NT2/D1 (cell line): ENCODE measurements around the gene HTR7.
"Not testable (repeated sequence)": the region's sequence is repeated elsewhere in the genome, so short reads cannot be mapped to it uniquely, and the experiment has no call there.

Experiments used
- DNase-seq: peaks from one replicate; pipeline ENCODE4 v3.0.0-alpha.2; 2011; ENCODE audit warnings: low read depth, low spot score
- H3K27me3 ChIP-seq: 2 replicates; pipeline ENCODE4 v1.6.0; 2011; ENCODE audit warnings: mild to moderate bottlenecking; ENCODE audit not compliant: insufficient read length, insufficient read depth
- H3K36me3 ChIP-seq: 2 replicates; pipeline ENCODE4 v1.6.1; 2011; ENCODE audit warnings: mild to moderate bottlenecking, low read length, mixed read lengths; ENCODE audit not compliant: insufficient read depth, insufficient read length
- H3K4me1 ChIP-seq: 2 replicates; pipeline ENCODE4 v1.5.1; 2011; ENCODE audit not compliant: insufficient read depth, insufficient read length
- H3K4me3 ChIP-seq: 2 replicates; pipeline ENCODE4 v1.5.1; 2011; ENCODE audit warnings: low read depth; ENCODE audit not compliant: insufficient read length
- H3K9ac ChIP-seq: 2 replicates; pipeline ENCODE4 v1.6.0; 2011; ENCODE audit warnings: low read depth; ENCODE audit not compliant: insufficient read length
- H3K9me3 ChIP-seq: 2 replicates; pipeline ENCODE4 v1.5.1; 2011; ENCODE audit warnings: mild to moderate bottlenecking, low read length; ENCODE audit not compliant: insufficient read depth
- SUZ12 ChIP-seq: IDR thresholded peaks from 2 replicates; pipeline ENCODE4 v1.6.1; 2011; ENCODE audit not compliant: insufficient read length, insufficient read depth; ENCODE audit errors: extremely low read depth
- YY1 ChIP-seq: IDR thresholded peaks from 2 replicates; pipeline ENCODE4 v1.6.1; 2011; ENCODE audit not compliant: insufficient read length, insufficient read depth
- ZNF274 ChIP-seq: IDR thresholded peaks from 2 replicates; pipeline ENCODE4 v1.6.1; 2011; ENCODE audit warnings: mild to moderate bottlenecking, low read depth, low read length

The HTR7 gene

DNA sequence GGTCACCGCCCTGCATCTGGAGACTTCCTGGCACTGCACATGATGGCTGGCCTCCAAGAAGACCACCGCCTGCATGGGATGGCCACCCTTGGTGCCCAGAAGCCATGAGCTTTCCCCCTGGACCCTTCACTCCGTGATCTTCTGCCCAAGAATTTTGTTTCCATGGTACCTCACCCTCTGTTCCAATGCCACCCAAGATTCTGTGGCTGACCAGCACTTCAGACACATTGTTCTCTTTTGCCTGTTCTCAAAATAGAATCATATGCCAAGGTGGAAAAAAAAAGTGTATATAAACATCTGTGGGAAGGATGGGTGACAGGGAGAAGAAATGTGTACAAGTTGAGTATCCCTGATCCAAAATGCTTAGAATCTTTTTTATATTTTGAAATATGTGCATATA is 12.1 kb downstream of the HTR7 start:
- no peak overlapping the region for H3K4me3 ChIP-seq
- no peaks in the 10 kb centered on the region for H3K27me3 ChIP-seq
- DNase-seq: no peak
- H3K4me1 ChIP-seq: no peaks in the 10 kb centered on the region
- no peak overlapping the region for H3K9ac ChIP-seq
- peaks cover 15% of the 10 kb centered on the region for H3K9me3 ChIP-seq
- H3K36me3 ChIP-seq: no peaks in the 10 kb centered on the region
- TF ChIP-seq SUZ12: no peak
- TF ChIP-seq ZNF274: no peak
- no peak for TF ChIP-seq YY1

DNA sequence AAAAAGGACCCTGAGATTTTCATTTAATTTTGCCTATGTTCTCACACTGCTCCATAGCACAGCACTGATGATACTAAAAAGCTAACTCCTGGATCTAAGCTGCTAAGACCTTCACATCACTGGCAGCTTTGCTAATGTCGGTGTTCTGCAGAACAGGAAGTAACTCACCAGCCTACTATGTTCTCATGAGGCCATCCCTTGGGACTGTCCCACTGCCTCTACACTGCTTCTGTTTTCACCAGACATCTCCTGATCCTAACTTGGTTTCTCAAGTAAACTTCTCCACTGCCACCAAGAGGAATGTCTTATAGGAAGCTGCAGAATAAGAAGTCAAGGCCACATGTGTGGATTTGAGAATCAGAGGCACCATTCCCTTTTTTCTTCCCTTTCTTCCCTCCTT is 15.1 kb downstream of the HTR7 start:
- no peak for TF ChIP-seq SUZ12
- TF ChIP-seq YY1: no peak
- no peak for TF ChIP-seq ZNF274
- no peak for DNase-seq
- H3K27me3 ChIP-seq: no peaks in the 10 kb centered on the region
- H3K4me1 ChIP-seq: no peaks in the 10 kb centered on the region
- H3K9me3 ChIP-seq: no peaks in the 10 kb centered on the region
- H3K9ac ChIP-seq: no peak overlapping the region
- no peak overlapping the region for H3K4me3 ChIP-seq
- no peaks in the 10 kb centered on the region for H3K36me3 ChIP-seq

DNA sequence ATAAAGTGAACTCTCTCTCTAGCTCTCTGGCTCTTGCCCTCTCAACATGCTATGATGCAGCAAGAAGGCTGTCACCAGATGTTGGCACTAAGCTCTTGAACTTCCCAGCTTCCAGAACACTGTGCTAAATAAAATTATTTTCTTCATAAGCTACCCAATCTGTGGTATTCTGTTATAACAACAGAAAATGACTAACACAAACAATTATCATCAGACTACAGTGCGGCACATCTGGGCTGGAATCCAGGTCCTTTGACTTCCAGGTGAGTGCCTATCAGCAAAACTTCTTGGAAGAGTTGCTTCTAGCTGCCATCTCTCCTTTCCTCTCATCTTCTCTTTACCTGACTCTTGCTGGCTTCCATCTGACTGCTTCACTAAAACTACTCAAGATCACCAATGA is 20.4 kb downstream of the HTR7 start:
- no peaks in the 10 kb centered on the region for H3K4me1 ChIP-seq
- H3K4me3 ChIP-seq: no peak overlapping the region
- no peak for DNase-seq
- TF ChIP-seq YY1 (no peak), ZNF274 (no peak), SUZ12 (no peak)
- H3K36me3 ChIP-seq: no peaks in the 10 kb centered on the region
- H3K9me3 ChIP-seq: peaks cover 6% of the 10 kb centered on the region; the same call in 1 of the 2 replicates
- no peaks in the 10 kb centered on the region for H3K27me3 ChIP-seq
- H3K9ac ChIP-seq: no peak overlapping the region

DNA sequence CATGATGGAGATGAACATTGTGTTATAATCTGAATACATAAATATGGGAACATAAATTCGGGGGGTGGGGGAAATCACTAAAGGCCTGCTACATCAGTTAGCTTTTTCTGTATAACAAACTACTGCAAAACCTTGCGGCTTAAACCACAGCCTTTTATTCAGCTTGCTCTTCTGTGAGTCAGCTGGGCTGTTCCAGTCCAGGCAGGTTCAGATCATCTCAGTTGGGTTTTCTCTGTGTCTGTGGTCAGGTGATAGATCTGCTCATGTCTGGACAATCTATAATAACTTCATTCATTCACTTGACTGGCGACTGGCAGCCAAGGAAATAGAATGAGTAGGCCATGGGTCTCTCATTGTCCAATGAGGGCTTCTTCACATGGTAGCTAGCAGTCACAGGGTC is 23.5 kb downstream of the HTR7 start:
- no peak overlapping the region for H3K4me3 ChIP-seq
- H3K9ac ChIP-seq: no peak overlapping the region
- no peaks in the 10 kb centered on the region for H3K4me1 ChIP-seq
- no peaks in the 10 kb centered on the region for H3K27me3 ChIP-seq
- no peaks in the 10 kb centered on the region for H3K36me3 ChIP-seq
- peaks cover 11% of the 10 kb centered on the region; the same call in 1 of the 2 replicates for H3K9me3 ChIP-seq
- DNase-seq: no peak
- TF ChIP-seq SUZ12: no peak
- no peak for TF ChIP-seq ZNF274
- TF ChIP-seq YY1: no peak

DNA sequence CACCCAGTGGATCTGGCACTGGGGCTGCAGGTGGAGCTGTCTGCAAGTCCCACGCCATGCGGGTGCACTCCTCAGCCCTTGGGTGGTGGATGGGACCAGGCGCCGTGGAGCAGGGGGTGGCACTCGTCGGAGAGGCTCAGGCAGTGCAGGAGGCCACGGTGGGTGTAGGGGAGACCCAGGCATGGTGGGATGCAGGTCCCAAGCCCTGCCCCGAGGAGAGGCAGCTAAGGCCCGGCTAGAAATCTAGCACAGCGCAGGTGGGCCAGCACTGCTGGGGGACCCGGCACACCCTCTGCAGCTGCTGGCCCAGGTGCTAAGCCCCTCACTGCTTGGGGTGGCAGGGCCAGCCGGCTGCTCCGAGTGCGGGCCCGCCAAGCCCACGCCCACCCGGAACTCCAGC is 25.7 kb downstream of the HTR7 start:
- H3K9ac ChIP-seq: no peak overlapping the region

DNA sequence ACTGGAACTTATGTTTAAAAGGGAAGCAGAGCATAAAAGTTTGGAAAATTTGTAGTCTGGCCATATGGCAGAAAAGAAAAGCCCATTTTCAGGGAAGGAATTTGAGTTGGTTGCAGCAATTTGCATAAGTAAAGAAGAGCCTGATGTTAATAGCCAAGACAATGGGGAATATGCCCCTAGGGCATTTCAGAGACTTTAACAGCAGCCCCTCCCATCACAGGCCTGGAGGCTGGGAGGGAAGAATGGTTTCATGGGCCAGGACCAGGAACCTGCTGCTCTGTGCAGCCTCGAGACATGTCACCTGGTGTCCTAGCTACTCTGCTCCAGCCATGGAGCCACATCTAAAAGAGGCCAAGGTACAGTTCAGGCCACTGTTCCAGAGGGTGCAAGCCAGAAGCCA is 35.3 kb downstream of the HTR7 start:
- DNase-seq: peak; percentile 69
- TF ChIP-seq SUZ12 (no peak), YY1 (no peak), ZNF274 (no peak)
- no peaks in the 10 kb centered on the region for H3K27me3 ChIP-seq
- no peak overlapping the region for H3K4me3 ChIP-seq
- no peaks in the 10 kb centered on the region for H3K36me3 ChIP-seq
- H3K9ac ChIP-seq: no peak overlapping the region
- H3K4me1 ChIP-seq: peaks cover 2% of the 10 kb centered on the region
- peaks cover 41% of the 10 kb centered on the region for H3K9me3 ChIP-seq

More for the DNA sequence above, 25.7 kb downstream of the HTR7 start:
- no peaks in the 10 kb centered on the region for H3K27me3 ChIP-seq
- H3K4me3 ChIP-seq: no peak overlapping the region
- H3K4me1 ChIP-seq: no peaks in the 10 kb centered on the region
- peaks cover 11% of the 10 kb centered on the region; the same call in 1 of the 2 replicates for H3K9me3 ChIP-seq
- no peak for TF ChIP-seq YY1
- no peak for DNase-seq
- H3K36me3 ChIP-seq: no peaks in the 10 kb centered on the region

DNA sequence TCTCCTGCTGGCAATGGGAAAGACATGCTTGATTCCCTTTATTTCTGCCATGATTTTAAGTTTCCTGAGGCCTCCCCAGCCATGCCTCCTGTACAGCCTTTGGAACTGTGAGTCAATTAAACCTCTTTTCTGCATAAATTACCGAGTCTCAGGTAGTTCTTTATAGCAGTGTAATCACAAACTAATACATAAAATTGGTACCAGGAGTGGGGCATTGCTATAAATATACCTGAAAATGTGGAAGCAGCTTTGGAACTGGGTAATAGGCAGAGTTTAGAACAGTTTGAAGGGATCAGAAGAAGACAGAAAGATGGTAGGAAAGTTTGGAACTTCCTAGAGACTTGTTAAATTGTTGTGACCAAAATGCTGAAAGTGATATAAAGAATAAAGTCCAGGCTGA is 36.0 kb downstream of the HTR7 start:
- not testable (repeated sequence) for H3K9ac ChIP-seq, H3K4me1 ChIP-seq, H3K27me3 ChIP-seq, H3K4me3 ChIP-seq, DNase-seq, H3K36me3 ChIP-seq
- H3K9me3 ChIP-seq: peaks cover 41% of the 10 kb centered on the region

DNA sequence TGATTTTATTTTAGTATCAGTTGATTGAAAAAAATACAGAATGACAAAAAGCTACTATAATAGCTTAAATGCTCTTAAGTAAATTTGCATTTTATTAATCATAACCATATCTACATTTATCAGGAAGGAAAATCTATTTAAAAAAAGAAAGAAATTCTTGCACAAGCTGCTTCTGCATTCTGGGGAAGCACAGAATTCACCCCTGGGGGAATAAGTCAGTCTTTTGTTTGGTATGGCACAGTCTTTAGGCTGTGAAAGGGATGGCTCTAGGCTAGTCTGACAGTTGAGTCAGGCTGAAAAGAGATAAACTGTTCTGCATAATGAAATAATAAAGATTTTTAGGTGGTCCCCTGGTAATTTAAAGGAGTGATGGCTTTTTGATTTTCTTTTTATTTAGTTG is 37.9 kb downstream of the HTR7 start:
- no peaks in the 10 kb centered on the region for H3K36me3 ChIP-seq
- no peak for TF ChIP-seq ZNF274
- TF ChIP-seq SUZ12: no peak
- TF ChIP-seq YY1: no peak

More for the DNA sequence above, 37.9 kb downstream of the HTR7 start:
- no peak overlapping the region for H3K9ac ChIP-seq
- no peak for DNase-seq
- no peak overlapping the region for H3K4me3 ChIP-seq
- no peaks in the 10 kb centered on the region for H3K27me3 ChIP-seq
- peaks cover 2% of the 10 kb centered on the region for H3K4me1 ChIP-seq
- H3K9me3 ChIP-seq: peaks cover 48% of the 10 kb centered on the region
